ENCODE data around the gene SYS1. TPM values are rescaled to one million over a fixed set of nuclear protein-coding genes. Genes with fewer than 3 reads are reported as not detected.

Gene SYS1
- polyA plus RNA-seq, 1 donor from 2014 or later: 24.4 TPM

DNA sequence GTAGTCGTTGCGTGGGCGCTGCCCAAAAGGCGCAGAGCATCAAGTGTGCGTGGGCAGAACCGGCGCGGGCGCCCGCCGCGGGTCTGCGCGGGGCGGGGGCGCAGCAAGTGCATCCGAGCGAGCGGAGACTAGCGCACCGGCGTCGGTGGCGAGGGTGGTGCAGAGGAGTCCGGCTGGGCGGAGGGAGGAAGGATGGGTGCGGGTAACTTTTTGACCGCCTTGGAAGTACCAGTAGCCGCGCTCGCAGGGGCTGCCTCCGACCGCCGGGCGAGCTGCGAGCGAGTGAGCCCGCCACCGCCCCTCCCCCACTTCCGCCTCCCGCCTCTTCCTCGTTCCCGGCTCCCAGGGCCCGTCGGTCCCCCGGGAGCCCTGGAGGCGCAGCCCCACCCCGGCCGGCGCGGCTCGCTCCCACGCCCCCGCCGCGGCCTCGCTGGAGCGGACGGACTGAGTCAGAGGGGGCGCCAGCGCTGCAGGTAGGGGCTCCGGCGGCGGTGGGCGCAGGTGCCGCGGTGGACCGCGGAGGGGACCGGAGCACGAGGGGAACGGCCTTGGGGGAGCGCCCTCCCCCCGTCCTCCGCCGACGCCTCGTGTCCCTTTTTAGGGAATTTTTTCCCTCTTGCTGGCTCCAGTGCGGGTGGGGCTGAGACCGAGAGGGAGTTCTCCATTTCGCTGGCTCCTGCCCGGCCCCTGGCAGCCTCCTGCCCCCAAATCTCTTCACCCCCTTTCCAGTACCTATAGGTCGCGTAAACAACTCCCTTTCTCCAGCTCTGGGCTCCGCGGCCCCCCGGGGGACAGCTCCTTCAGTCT is 43.5 kb downstream of the SYS1 start:
- peaks cover 0 to 6% (median 2%) of the 10 kb centered on the region in 3 donors for H3K9me3 Mint-ChIP-seq
- H3K36me3 Mint-ChIP-seq: peaks cover 5% of the 10 kb centered on the region
- H3K27ac Mint-ChIP-seq: peak overlapping the region in 1 of 3 donors; percentile 46
- peak overlapping the region; percentile 52 to 91 (median 74) for H3K4me3 Mint-ChIP-seq
- H3K27me3 Mint-ChIP-seq: peaks cover 7% of the 10 kb centered on the region
- peaks cover 0 to 9% (median 9%) of the 10 kb centered on the region in 3 donors for H3K4me1 Mint-ChIP-seq

DNA sequence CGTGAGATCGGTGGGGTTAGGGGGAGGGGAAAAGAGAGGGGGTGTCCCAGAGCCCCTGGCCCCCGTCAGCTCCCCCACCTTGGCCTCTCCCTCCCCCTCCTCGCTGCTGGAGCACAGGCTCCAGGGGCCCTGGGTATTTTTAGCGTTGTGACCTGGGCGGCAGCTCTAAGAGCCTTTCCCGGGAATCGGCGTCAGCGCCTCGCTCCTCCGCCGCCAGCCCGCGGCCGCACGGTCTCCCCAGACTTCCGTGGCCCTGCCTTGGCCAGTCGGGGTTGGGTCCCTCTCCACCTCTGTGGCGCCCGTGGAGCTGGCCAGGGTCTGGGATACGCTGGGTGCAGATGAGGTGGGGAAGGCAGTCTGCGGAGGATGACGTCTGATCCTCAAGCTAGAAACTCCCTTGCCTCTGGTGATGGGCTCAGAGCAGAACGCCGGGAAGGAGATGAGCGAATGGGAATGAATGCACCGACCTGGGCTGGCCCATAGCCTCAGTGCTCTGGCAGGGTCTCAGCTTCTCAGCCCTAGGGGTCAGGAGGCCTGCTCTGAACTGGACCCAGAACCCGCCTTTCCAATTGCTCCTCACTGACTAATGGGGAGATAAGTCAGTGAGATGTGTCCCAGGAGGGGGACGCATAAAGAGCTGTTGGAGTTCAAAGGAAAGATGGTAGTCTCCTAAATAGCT is 44.2 kb downstream of the SYS1 start:
- Mint-ChIP-seq H3K4me3 (peak overlapping the region; percentile 73 to 91 (median 82)), H3K4me1 (peaks cover 0 to 9% (median 9%) of the 10 kb centered on the region in 3 donors), H3K36me3 (peaks cover 5% of the 10 kb centered on the region), H3K27ac (peak overlapping the region in 1 of 3 donors; percentile 46), H3K9me3 (peaks cover 0 to 2% (median 2%) of the 10 kb centered on the region in 3 donors), H3K27me3 (peaks cover 7% of the 10 kb centered on the region)

DNA sequence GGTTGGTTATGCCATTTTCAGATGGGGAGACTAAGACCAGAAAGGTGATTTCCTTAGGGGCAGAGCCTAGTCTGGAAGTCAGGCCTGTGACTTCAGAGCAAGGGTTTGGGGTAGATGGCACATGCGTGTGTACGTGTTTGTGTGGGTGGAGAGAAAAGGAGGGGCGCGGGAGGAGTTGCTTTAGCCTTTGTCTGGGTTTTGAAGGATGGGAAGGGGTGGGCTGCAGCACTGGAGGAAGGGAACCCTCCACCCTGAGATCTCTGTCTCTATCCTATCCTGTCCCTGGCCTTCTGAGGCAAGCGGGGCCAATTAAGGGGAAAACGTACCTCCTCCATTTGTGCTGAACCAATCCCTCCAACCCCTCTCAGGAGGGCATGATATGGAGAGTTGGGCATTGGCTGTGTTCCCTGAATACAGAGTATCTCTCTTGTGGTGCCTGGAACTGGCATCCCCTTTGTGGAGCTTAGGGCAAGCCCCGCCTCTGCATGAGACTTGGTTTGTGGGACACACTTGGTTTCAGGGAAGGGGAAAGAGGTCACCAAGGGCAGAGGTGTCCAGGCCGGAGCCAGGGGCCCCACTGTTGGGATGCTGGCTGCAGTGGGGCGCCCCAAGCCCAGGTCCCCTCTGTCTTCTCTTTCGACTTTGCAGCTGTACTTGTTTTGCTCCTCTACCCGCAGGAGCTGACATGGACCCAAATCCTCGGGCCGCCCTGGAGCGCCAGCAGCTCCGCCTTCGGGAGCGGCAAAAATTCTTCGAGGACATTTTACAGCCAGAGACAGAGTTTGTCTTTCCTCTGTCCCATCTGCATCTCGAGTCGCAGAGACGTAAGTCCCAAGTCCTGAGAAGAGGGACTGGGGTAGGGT is 45.1 kb downstream of the SYS1 start, which contains the start of gene DBNDD2:
Gene DBNDD2, plus strand, starts transcription at position 507 of the 863 bp plus-strand sequence. Its CDS starts 179 bp downstream, at position 686.
- peak within 1 kb of the TSS in 2 of 3 donors; percentile 3 to 64 for H3K27ac Mint-ChIP-seq
- peaks cover 5% of the 10 kb centered on the region for H3K36me3 Mint-ChIP-seq
- peaks cover 0 to 2% (median 0%) of the 10 kb centered on the region in 3 donors for H3K9me3 Mint-ChIP-seq
- H3K27me3 Mint-ChIP-seq: peaks cover 7% of the 10 kb centered on the region
- peak within 1 kb of the TSS; percentile 62 to 91 (median 80) for H3K4me3 Mint-ChIP-seq
- peaks cover 0 to 9% (median 9%) of the 10 kb centered on the region in 3 donors for H3K4me1 Mint-ChIP-seq

- H3K36me3 Mint-ChIP-seq: peaks cover 5% of the 10 kb centered on the region
- peak overlapping the region in 2 of 3 donors; percentile 3 to 64 for H3K27ac Mint-ChIP-seq
- peaks cover 0 to 9% (median 9%) of the 10 kb centered on the region in 3 donors for H3K4me1 Mint-ChIP-seq
- peak overlapping the region in 2 of 4 donors; percentile 49 to 73 for H3K4me3 Mint-ChIP-seq
- peaks cover 3% of the 10 kb centered on the region for H3K27me3 Mint-ChIP-seq
- peaks cover 0 to 2% (median 0%) of the 10 kb centered on the region in 3 donors for H3K9me3 Mint-ChIP-seq
Measured at GRCh38 chr20:45408646-45409213, 45.8 kb downstream of the SYS1 start.

DNA sequence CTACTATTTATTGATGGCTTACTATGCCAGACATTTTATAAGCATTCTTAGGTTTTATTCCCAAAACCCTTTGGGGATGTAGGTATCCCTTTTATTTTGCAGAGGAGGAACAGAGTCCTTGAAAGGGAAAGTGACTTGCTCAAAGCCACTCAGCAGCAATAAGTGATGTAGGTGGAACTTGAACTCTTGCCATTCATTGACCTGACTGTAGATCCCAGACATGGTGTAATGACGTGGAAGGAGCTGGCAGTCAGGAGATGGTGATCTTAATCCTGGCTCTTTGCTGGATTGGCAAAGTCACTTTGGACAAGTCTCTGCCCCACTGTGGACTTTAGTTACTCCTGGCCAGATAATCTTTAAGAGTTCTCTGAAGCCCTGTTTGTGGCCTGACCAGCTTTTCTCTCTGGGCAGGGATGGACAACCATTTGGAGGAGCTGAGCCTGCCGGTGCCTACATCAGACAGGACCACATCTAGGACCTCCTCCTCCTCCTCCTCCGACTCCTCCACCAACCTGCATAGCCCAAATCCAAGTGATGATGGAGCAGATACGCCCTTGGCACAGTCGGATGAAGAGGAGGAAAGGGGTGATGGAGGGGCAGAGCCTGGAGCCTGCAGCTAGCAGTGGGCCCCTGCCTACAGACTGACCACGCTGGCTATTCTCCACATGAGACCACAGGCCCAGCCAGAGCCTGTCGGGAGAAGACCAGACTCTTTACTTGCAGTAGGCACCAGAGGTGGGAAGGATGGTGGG is 46.7 kb downstream of the SYS1 start:
- Mint-ChIP-seq H3K36me3 (peaks cover 5% of the 10 kb centered on the region), H3K4me1 (peaks cover 0 to 13% (median 11%) of the 10 kb centered on the region in 3 donors), H3K27me3 (peaks cover 2% of the 10 kb centered on the region), H3K27ac (no peak overlapping the region), H3K9me3 (peaks cover 0 to under 1% (median 0%) of the 10 kb centered on the region in 3 donors), H3K4me3 (peak overlapping the region in 1 of 4 donors; percentile 72)

DNA sequence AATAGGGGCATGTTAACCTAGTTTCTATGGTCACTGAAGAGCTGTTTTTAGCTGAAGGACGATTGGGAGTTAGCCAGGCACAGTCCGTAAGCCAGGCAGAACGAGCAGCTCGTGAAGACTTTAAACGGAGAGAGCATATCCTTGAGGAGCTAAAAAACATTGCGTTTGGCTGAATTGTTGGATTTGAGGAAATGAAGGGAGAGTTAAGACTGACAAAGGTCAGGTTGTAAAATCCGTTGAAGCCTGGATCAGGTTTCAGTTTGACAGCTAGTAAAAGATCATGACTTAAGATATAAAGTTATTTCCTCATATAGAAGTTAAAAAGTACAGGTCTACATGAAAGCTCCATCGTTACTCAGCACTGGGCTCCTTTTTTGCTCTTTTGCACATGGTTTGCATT is 47.9 kb downstream of the SYS1 start:
- Mint-ChIP-seq H3K27me3 (no peaks in the 10 kb centered on the region), H3K9me3 (no peaks in the 10 kb centered on the region), H3K4me1 (peaks cover 8 to 22% (median 19%) of the 10 kb centered on the region in 3 donors), H3K4me3 (peak overlapping the region in 1 of 4 donors; percentile 72), H3K36me3 (peaks cover 5% of the 10 kb centered on the region), H3K27ac (peak overlapping the region in 1 of 3 donors; percentile 39)

DNA sequence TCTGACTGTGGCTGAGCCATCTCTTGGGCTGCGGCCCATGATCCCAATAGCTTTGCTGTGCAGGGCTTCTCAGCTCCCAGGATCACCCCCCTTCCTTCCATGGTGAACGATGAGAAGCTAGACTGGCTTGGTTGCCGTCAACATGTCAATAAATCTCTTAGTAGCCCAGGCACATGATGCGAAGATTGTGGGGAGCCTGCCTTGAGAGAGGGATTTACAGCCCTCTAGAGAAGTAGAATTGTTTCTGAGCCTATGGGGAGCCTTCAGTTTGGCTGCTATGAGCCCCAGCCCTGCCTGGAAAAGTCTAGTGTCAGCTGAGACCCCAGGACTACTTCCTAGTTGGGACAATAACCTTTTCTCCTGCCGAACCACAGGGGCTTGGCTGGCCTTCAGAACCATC is 49.7 kb downstream of the SYS1 start:
- Mint-ChIP-seq H3K36me3 (peaks cover 5% of the 10 kb centered on the region), H3K27me3 (no peaks in the 10 kb centered on the region), H3K4me3 (peak overlapping the region in 1 of 4 donors; percentile 59), H3K4me1 (peaks cover 20 to 29% (median 28%) of the 10 kb centered on the region in 3 donors), H3K9me3 (no peaks in the 10 kb centered on the region), H3K27ac (peak overlapping the region in 1 of 3 donors; percentile 59)

GRCh38 chr20:45413479-45413878 is 50.5 kb downstream of the SYS1 start:
- Mint-ChIP-seq H3K27ac (peak overlapping the region in 1 of 3 donors; percentile 59), H3K9me3 (no peaks in the 10 kb centered on the region), H3K27me3 (no peaks in the 10 kb centered on the region), H3K4me3 (peak overlapping the region in 1 of 4 donors; percentile 99), H3K36me3 (peaks cover 7% of the 10 kb centered on the region), H3K4me1 (peaks cover 28 to 36% (median 34%) of the 10 kb centered on the region in 3 donors)

DNA sequence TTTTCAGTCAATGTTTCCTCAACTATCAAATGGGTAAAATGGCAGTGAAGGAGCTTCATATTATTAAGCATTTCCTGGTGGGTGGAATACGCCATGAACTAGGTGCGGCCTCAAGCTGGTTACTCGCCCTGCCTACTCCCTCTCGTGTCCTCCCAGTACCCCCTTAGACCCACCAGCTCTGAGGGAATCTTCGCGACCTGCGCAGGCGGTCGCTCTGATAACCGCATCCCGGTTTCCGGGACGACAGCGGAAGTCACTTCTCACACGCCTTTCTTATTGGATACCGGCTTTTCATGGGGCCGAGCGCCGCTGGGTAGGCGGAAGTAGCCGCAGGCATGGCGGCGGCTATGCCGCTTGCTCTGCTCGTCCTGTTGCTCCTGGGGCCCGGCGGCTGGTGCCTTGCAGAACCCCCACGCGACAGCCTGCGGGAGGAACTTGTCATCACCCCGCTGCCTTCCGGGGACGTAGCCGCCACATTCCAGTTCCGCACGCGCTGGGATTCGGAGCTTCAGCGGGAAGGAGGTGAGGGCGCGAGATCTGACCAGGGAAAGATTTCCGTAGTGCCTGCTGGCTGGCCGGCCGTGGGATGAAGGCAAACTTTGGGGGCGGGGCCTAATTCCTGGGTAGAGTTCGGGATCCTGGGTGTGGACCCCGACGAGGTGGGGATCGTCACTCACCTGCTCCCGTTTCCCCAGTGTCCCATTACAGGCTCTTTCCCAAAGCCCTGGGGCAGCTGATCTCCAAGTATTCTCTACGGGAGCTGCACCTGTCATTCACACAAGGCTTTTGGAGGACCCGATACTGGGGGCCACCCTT is 53.1 kb downstream of the SYS1 start, which contains the start of gene PIGT:
Gene PIGT, plus strand, starts transcription at position 320 of the 816 bp plus-strand sequence. Its CDS starts 16 bp downstream, at position 336.
- no peaks in the 10 kb centered on the region for H3K9me3 Mint-ChIP-seq
- peaks cover 40 to 51% (median 47%) of the 10 kb centered on the region in 3 donors for H3K4me1 Mint-ChIP-seq
- peak within 1 kb of the TSS; percentile 94 to 99 (median 98) for H3K4me3 Mint-ChIP-seq
- H3K27me3 Mint-ChIP-seq: no peaks in the 10 kb centered on the region
- peak within 1 kb of the TSS; percentile 87 to 98 (median 97) for H3K27ac Mint-ChIP-seq
- peaks cover 11% of the 10 kb centered on the region for H3K36me3 Mint-ChIP-seq

DNA sequence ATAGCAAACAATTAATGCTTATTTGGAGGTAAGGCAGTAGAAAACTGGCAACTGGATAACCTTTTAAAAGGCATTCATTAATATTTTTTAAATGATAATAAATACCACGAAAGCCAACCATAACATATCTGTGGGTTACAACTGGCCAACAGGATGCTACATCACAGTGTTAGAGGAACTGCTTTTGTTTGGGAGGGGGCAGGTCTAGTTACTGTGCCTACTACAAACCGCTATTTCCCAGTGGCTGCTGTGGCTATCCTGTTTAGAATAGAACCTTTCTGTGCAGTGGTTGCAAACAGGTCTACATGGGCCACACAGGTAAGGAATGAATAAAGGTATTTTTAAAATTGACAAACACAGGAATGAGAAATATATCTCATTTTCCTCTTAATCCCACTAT is 54.0 kb downstream of the SYS1 start:
- no peaks in the 10 kb centered on the region for H3K27me3 Mint-ChIP-seq
- H3K4me1 Mint-ChIP-seq: peaks cover 40 to 51% (median 47%) of the 10 kb centered on the region in 3 donors
- peak overlapping the region; percentile 94 to 99 (median 98) for H3K4me3 Mint-ChIP-seq
- H3K27ac Mint-ChIP-seq: peak overlapping the region; percentile 23 to 98 (median 87)
- H3K36me3 Mint-ChIP-seq: peaks cover 12% of the 10 kb centered on the region
- no peaks in the 10 kb centered on the region for H3K9me3 Mint-ChIP-seq
